ENCODE results near the gene IL1RAPL1.
"Not testable (repeated sequence)": the region's sequence is repeated elsewhere in the genome, so short reads cannot be mapped to it uniquely, and the experiment has no call there.

Gene IL1RAPL1

DNA sequence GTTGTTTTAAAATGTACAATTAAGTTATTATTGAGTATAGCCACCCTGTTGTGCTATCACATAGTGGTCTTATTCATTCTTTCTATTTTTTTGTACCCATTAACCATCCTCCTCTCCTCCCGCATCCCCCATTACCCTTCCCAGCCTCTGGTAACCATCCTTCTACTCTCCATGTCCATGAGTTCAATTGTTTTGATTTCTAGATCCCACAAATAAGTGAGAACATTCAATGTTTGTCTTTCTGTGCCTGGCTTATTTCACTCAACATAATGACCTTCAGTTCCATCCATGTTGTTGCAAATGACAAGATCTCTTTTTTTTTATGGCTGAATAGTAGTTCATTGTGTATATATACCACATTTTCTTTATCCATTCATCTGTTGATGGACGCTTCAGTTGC lies 179.3 kb downstream of the IL1RAPL1 start:
- DNase-seq (ENCODE audit: low read depth in 1 of 2, low spot score in 1 of 2), result not testable (repeated sequence)

DNA sequence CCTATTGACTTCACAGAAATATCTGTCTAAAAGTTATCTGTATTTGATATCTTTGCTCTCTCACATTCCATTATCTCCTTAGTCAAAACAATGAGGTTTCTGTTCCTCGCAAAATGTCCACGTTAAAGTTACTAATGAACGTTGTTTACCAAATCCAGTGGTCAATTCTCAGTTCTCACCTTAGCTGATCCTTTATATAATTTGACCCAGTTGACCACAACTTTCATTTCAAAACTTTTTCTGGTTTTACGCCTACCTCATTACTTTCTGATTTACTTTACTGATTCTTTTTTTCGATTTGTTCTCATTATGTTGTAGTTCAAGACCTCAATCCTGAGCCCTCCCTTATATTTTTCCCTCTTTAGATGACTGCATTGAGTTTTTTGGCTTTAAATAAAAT lies 186.6 kb downstream of the IL1RAPL1 start:
- no peak for DNase-seq (ENCODE audit: low read depth in 1 of 2, low spot score in 1 of 2)

DNA sequence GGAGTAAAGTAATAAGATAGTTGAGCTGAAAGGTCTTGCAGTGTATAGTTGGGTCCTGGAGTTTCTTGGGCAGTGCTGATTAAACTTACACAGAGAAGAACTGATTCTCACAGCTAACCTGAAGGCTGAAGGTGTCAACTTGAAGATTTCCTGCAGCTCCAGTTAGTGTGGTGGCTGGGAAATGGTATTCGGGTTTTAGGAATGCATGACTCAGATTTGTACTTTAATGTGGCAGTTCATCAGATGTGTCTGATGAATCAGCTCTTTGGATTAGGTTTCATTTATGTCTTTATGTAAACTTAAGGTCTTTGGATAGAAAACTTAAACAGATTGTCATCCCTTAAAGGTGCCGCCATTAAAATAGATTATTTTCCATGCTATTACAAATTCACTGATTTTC lies 200.0 kb downstream of the IL1RAPL1 start:
- DNase-seq (ENCODE audit: low read depth in 1 of 2, low spot score in 1 of 2), result no peak

DNA sequence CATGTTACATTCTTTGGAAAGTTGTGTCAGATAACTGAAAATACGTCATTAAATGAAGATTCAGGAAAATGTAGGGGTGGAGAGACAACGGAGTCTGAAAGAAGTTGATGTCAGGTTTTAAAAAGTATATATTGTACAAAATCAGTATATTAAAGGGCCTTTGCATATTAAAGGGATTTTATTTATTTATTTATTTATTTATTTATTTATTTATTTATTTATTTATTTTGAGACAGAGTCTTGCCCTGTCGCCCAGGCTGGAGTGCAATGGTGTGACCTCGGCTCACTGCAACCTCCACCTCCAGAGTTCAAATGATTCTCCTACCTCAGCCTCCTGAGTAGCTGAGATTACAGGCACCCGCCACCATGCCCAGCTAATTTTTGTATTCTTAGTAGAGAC lies 213.4 kb downstream of the IL1RAPL1 start:
- DNase-seq (ENCODE audit: low read depth in 1 of 2, low spot score in 1 of 2), result not testable (repeated sequence)

DNA sequence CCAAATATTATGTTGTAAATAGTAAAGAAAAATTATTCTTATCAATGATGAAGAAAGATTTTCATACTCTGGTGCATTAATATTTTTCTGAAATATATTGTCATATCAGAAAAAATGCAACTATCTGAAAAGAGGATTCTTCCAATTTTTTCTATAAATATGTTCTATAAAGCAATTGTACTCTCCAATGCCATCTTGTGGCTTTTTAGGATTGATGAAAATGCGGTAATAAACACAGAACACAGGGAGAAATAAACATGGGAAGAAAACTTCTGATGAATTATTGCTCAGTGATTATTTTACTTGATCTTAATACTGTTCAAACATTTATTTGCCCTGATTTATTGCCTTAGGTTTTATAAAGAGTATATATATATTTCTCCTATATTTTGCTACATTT lies 215.4 kb downstream of the IL1RAPL1 start:
- no peak for DNase-seq (ENCODE audit: low read depth in 1 of 2, low spot score in 1 of 2)

DNA sequence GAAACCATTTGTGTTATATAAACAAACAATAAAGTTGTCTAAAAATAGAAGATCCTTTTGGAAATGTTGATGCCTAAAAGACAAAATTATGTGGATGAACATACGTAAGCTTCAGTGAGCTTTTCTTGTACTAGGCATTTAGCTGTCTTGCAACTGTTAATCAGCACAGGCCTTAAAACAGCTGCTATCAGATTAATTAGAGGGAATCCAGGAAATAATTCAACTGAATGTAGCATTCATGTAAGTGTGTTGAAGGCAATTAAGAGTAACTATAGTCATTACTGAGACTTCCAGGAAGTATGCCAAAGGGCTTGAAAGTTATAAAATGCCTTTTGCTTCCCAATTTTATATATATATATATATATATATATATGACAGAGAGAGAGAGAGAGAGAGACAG lies 248.7 kb downstream of the IL1RAPL1 start:
- DNase-seq (ENCODE audit: low read depth in 1 of 2, low spot score in 1 of 2), result no peak

DNA sequence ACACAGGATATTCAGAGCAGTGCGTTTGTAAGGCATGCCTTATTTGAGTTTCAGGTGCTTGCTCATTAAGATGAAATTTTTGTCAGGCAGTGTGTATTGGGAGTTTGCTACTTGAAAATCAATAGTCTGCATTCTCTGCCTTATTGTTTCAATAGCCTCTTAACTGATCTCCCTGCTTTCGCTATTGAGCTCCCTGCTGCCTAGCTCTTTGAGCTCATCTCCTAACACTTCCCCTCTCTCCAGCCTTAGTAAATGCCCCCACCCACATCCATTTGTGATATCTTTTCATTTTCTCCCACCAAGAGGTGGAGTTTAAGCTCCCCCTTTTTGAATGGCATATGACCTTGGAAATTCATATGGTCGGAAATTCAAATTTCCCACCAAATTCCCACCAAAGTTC lies 256.6 kb downstream of the IL1RAPL1 start:
- DNase-seq (ENCODE audit: low read depth in 1 of 2, low spot score in 1 of 2), result no peak

DNA sequence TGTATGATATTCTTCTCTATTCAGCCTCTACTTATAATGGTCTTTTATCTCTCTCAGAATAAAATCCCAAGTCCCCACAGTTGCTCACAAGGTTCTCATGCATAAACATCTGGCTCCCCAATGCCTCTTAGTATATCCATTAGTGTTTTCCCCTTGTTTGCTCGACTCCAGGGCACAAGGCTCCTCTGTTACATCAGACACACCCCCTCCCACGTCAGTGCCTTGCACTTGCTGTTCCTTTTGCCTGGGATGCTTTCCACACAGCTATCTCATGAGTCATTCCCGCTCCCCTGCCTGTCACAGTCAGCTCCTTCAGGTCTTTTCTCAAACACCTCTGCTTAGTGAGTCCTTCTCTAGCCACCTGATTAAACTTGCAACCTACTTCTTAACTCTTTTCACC lies 260.2 kb downstream of the IL1RAPL1 start:
- DNase-seq (ENCODE audit: low read depth in 1 of 2, low spot score in 1 of 2), result no peak

DNA sequence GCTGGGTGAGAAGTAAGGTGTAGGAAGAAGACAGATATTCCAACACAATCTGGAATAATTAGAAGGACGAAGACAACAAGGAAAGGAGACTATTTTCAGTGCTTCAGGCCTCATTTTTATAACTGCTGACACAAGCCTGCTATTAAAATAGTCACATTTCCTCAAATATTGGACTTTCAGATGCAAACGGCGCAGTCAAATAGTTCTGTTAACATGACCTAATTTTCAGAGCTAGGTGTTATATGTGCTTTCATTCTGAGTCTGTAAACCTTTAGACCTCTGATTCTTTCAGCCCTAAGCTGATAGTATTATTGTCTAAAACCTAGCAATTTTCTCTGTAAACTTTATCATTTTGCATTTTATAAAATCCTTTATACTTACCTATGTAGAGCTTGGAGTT lies 261.5 kb downstream of the IL1RAPL1 start:
- no peak for DNase-seq (ENCODE audit: low read depth in 1 of 2, low spot score in 1 of 2)

DNA sequence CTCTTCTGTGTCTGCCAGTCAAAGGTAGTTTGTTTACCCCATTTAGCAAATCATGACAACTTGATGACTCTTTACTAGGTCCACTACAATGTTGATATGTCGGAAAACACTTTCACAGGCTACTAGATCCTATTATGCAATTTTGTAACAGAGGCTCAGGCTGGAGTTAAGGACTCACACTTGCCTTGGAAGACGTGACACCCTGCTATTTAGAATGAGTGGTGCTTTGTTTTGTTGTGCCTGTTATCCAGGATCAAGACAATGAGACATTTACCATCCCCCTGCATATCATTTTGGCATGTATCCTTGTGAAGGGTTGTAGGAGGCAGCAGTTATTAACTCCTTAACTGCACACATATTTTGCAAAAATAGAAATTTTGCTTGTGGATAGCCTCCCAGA lies 263.7 kb downstream of the IL1RAPL1 start:
- DNase-seq (ENCODE audit: low read depth in 1 of 2, low spot score in 1 of 2), result no peak

DNA sequence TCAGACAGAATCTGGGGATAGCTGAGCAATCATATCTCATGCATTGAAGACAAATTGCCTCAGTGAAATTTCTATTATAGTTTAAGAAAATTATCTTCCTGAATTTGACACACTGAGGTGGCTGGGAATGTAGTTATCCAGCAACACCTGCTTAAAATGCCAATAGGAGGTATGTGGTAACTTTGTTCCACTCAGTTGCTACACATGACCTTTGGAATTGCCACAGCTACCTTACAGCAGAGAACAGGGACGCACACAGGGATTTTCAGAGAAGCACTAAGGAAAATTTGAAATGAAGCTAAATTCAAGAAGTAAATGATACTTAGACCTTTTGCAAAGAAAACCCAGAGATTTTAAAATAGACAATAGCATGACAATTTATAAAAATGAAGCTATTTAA lies 264.6 kb downstream of the IL1RAPL1 start:
- DNase-seq (ENCODE audit: low read depth in 1 of 2, low spot score in 1 of 2), result no peak

DNA sequence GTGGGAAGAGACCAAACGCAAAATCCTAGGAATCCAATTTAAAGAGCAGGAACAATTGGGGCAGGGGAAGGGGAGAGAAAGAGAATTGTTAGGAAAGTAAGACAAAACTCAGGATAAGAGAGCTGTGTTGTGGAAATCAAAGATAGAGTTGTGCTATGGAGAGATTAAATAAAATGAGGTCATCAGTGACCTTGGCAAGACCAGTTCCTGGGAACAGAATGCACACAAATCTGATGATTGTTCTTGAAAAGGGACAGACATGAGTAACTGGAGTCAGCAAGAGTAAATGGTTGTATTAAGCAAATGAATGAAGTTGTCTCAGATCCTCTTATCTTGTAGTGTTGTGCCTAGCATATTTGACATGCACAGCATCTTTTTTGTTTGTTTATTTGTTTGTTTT lies 267.4 kb downstream of the IL1RAPL1 start:
- no peak for DNase-seq (ENCODE audit: low read depth in 1 of 2, low spot score in 1 of 2)

DNA sequence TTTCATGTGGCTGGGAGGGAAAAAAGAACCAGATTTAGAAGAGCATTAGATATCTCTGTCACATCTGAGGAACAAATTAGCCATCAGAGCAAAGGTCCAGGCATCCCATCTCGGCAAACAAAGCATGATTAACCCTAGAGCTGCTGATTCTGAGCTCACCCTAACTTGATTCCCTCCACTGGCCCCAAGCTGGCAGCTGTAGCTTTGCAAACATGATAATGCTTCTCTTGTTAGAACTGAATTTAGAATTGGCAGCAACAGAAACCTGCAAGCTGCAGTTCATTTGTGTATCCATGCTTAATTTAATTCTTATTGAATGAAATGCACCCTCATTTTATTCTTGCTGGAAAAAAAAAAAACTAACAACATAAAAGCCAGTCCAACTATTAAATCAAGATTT lies 289.2 kb downstream of the IL1RAPL1 start:
- DNase-seq (ENCODE audit: low read depth in 1 of 2, low spot score in 1 of 2), result no peak

DNA sequence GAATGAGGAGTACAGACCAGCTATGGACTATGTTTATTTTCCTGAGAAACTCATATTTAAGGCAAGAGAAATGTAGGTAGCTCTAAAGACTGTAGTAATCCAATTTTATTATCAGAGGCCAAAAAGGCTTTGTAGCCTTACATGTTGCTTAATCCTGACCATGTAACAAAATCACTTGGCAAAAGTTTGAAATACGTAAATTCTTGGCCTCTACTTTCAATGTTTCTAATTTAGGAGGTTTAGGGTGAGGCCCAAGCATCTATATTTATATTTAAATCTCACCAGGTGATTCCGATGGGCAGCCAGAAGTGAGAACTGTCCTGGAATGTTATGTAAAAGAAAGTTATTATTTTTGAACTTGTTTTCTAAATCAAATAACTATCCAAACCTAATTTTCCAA lies 289.7 kb downstream of the IL1RAPL1 start:
- no peak for DNase-seq (ENCODE audit: low read depth in 1 of 2, low spot score in 1 of 2)

DNA sequence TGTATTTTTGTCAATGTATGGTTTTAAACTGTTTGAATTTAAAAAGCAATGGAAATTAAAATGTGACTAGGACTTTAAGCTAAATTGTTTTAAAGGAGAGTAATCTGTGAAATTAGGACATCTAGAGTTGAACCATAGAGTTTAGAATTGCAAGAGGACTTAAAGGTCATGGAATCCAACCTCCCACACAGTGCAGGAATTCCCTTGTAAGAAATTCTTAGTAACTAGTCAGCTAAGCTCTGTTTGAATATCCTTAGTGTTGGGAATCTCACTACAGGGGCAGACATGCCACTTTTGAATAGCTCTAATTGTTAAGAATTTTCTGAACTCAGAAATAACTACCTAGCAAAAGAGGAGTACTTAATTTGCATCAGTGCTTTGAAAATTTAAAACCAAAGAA lies 292.9 kb downstream of the IL1RAPL1 start:
- DNase-seq (ENCODE audit: low read depth in 1 of 2, low spot score in 1 of 2), result no peak

DNA sequence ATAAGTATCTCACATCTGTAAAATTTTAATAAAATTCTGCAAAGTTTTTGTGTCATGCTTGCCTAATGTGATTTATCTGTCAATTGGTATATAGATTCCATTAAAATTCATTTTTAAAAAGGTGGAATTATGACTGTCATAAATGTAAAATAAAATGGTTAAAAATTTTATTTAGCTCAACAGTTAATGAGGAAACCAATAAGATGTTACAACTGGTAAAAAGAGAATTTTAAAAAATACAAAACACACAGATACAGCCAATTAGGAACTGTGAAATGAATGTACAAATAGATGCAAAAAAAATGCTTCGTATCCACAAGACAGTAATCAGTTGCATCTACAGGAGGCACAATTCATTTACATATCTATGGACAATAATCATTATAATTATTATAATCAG lies 297.6 kb downstream of the IL1RAPL1 start:
- DNase-seq (ENCODE audit: low read depth in 1 of 2, low spot score in 1 of 2), result no peak

DNA sequence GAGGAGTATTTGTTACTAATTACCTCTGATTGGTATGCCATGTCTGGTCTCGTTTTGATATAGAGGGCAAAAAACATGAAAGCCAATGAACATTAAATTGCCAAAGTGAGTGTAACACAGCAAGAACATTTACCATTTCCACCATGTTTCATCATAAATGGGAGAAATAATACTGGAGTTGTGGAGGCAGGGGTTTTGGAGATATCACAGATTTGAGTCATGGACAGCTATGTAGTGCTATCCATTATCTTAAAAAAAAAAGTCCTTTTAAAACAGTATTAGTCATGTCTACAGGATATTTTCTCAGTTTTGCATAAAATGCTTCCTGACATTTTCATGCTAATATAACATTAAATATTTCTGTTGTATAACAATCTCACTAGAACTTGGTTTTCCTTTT lies 301.2 kb downstream of the IL1RAPL1 start:
- DNase-seq (ENCODE audit: low read depth in 1 of 2, low spot score in 1 of 2), result no peak

DNA sequence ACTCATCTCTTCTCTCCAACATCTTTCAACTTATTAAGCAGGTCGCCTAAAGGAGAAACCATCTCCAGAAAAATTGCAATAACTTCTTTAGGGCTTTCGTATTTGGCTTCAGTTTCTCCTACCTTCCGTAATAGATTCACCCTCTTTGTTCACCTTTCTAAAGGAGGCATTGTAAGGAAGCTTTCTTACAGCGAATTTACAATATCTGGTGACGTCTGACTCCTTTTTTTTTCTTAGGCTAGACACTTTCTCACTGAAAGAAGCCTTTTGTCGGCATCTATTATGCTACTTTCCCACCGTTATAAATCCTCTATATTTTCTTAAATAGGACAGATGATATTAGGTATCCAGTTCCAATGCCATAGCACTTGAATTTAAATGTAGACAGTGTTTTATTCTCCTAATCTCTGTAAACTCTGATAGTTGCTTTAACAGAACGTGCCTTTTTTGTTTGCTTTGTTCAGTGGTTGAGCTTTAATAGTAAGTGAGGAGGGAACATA lies 302.4 kb downstream of the IL1RAPL1 start:
- no peak for DNase-seq (ENCODE audit: low read depth in 1 of 2, low spot score in 1 of 2)

DNA sequence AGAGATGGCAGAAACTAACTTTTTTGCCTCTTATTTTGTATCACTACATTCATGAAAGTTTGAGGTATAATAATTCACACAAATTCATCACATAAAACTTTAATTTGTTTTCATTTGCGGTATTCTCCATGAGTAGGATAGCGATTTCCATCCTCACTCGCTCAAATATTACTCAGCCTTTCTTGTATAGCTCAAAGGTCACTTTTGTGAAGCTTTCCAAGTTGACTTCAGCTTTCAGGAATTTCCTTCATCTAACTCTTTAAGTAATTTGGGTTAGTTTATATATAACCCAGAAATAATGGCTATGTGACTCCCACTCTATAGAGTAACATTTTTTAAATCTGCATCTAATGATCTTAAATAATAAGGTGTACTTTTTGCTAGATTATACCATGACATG lies 314.4 kb downstream of the IL1RAPL1 start:
- DNase-seq (ENCODE audit: low read depth in 1 of 2, low spot score in 1 of 2), result no peak

DNA sequence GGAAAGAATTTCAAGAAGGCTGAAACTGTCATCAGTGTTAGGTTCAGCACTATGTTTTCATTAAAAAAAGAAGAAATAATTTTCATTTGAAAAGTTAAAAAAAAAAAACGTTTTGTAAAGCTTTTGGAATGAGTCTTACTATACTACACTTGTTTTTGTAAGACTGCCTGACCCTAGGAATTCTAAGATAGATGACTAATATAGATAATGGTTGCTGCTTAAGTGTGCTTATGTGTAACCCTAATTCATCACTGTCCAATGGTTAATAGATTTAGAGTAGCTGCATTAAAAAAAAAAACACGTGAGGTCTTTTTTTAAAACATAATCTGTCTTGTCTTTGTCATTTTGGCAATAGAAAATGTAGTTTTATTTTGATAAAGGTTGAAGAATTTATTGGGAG lies 323.2 kb downstream of the IL1RAPL1 start:
- DNase-seq (ENCODE audit: low read depth in 1 of 2, low spot score in 1 of 2), result no peak

DNA sequence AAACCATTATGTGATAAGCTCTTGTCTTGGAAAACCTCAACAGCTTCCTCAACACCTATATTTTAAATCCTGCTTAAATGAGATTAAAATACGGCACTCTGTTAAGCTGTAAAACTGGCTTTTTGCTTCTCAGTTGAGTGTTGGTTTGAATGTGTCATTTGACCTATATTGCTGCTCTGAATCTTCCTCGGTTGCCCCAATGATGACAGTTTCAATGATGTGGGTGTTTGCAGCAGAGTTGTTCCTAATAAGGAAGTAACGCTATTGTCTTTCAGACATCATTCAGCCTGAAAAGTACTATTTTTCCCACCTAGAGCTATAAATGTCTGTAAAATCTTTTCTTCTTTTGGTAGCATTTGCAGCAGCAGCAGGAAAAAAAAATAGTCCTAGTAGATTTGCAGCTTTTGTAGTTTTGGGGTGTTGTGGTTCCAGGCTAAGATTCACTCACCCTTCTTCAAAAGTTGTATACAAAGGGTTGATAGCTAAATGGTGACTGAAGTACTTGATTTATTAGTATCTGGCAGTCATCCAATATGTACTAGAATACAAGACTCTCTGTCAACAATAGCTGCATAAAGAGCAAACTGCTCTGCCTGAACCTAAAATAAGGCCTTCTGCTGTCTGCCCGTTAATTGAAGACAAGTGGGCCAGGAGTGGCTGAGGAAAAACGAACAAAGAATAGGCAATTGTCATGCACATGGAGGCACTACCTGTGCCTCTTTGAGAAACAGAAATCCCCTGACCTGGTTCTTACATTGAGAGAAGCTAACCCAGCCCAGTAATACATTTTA lies 333.1 kb downstream of the IL1RAPL1 start:
- DNase-seq (ENCODE audit: low read depth in 1 of 2, low spot score in 1 of 2), result no peak

DNA sequence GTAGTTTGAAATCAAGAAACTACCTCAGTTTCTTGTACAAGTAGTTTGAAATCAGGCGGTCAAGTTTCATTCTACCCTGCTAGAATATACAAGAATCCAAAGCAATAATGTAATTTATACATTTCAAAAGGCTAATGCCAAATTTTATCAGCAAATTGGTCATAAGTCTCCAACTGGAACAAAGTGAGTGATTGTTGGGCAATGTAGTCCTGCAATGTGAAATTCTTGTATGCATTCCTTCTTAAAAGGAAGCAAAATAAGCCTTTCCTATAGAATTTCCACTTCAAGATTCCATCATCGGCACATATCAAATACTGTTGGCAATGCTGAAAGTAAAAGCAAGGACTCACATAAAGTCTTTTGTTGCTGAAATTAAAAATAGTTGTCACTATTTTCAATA lies 334.9 kb downstream of the IL1RAPL1 start:
- no peak for DNase-seq (ENCODE audit: low read depth in 1 of 2, low spot score in 1 of 2)

DNA sequence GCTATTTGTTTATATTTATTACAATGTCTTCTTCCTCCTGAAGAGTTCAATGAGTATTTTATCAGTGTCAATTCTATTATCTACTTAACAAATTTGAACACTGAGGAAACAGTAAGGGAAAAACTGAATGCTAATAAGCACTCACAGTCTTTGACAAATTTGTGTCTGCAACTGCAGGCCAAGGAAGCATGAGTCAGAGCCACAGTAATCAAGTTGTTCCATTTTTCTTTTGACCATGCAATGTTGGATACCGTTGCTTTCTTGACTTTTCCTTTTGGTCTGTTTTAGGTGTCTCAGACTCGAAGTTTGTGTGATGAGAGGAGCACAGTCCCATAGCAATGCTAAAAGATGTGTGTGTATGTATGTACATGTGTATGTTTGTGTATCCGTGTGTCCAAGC lies 359.6 kb downstream of the IL1RAPL1 start:
- no peak for DNase-seq (ENCODE audit: low read depth in 1 of 2, low spot score in 1 of 2)

Measured in activated T-helper 1 cell treated with anti-CD3 and anti-CD28 coated beads, Interleukin-2, amount 50 U/mL, for 16 hours (primary cell).